K562 (cell line): ENCODE results near the gene DNASE1L2.

Experiments used
- CBFB ChIP-seq: sonication (generic); formaldehyde crosslinking; IDR thresholded peaks from 2 replicates; pipeline ENCODE4 v1.4.0; 2020; ENCODE audit warnings: mild to moderate bottlenecking, missing genetic modification reagents
- GATA2 ChIP-seq: sonication (generic); formaldehyde crosslinking; IDR thresholded peaks from 2 replicates; pipeline ENCODE4 v1.4.0; 2020; ENCODE audit warnings: mild to moderate bottlenecking, missing genetic modification reagents
- JUND ChIP-seq, 2 experiments: IDR thresholded peaks; 2 replicates in 1 of 2; 3 replicates in 1 of 2; pipeline ENCODE4 v1.6.1; 2011; ENCODE audit warnings: borderline replicate concordance in 2 of 2, low read depth in 2 of 2, low read length in 2 of 2, improper control_type of control experiment in 1 of 2, missing biosample characterization in 1 of 2, missing genetic modification characterization in 1 of 2, missing genetic modification reagents in 1 of 2
- MEF2A ChIP-seq: IDR thresholded peaks from 2 replicates; pipeline ENCODE4 v1.6.1; 2011; ENCODE audit warnings: low read depth, mild to moderate bottlenecking, low read length, moderate library complexity; ENCODE audit not compliant: control insufficient read depth
- MXI1 ChIP-seq: IDR thresholded peaks from 2 replicates; pipeline ENCODE4 v1.6.1; 2011; ENCODE audit warnings: low read depth, mild to moderate bottlenecking, improper control_type of control experiment, low read length
- NFRKB ChIP-seq: fragments of 450-650 bp; IDR thresholded peaks from 2 replicates; pipeline ENCODE4 v1.6.1; 2016; ENCODE audit warnings: low read depth
- POLR2A ChIP-seq: fragments of 450-650 bp; conservative IDR thresholded peaks from 2 replicates; pipeline ENCODE4 v1.6.1; 2016
- RNF2 ChIP-seq: sonication (generic); IDR thresholded peaks from 2 replicates; pipeline ENCODE4 v1.6.1; 2016
- THRAP3 ChIP-seq: fragments of 450-650 bp; IDR thresholded peaks from 2 replicates; pipeline ENCODE4 v1.6.1; 2016; ENCODE audit warnings: mild to moderate bottlenecking, inconsistent platforms, borderline replicate concordance
- ZFX ChIP-seq: sonication (generic); formaldehyde crosslinking; IDR thresholded peaks from 2 replicates; pipeline ENCODE4 v1.8.0; 2022; ENCODE audit warnings: mild to moderate bottlenecking, missing genetic modification reagents, moderate library complexity
- TF ChIP-seq, protein P1 (sequence below): conservative IDR thresholded peaks from 2 replicates; pipeline ENCODE4 v1.6.1; 2011; ENCODE audit warnings: low read depth, mild to moderate bottlenecking, low read length; ENCODE audit not compliant: control insufficient read depth
- TF ChIP-seq, protein P2 (sequence below): sonication (generic); formaldehyde crosslinking; IDR thresholded peaks from 2 replicates; pipeline ENCODE4 v1.8.0; 2023; ENCODE audit warnings: missing genetic modification reagents, mild to moderate bottlenecking, borderline replicate concordance
- TF ChIP-seq, protein P3 (sequence below): IDR thresholded peaks from 3 replicates; pipeline ENCODE4 v1.6.1; 2011; ENCODE audit warnings: borderline replicate concordance, mild to moderate bottlenecking, moderate library complexity; ENCODE audit not compliant: insufficient read length; ENCODE audit errors: extremely low read depth
- TF ChIP-seq, protein P4 (sequence below), 3 experiments: IDR thresholded peaks in 2 of 3; conservative IDR thresholded peaks in 1 of 3; 2 replicates each; pipeline ENCODE4 v1.5.1; 2011 to 2012; ENCODE audit warnings: low read length in 3 of 3, mild to moderate bottlenecking in 3 of 3, control low read depth in 2 of 3, improper control_type of control experiment in 1 of 3, inconsistent platforms in 1 of 3, low read depth in 1 of 3, mixed read lengths in 1 of 3, moderate library complexity in 1 of 3; ENCODE audit not compliant: insufficient read depth in 2 of 3

DNA sequence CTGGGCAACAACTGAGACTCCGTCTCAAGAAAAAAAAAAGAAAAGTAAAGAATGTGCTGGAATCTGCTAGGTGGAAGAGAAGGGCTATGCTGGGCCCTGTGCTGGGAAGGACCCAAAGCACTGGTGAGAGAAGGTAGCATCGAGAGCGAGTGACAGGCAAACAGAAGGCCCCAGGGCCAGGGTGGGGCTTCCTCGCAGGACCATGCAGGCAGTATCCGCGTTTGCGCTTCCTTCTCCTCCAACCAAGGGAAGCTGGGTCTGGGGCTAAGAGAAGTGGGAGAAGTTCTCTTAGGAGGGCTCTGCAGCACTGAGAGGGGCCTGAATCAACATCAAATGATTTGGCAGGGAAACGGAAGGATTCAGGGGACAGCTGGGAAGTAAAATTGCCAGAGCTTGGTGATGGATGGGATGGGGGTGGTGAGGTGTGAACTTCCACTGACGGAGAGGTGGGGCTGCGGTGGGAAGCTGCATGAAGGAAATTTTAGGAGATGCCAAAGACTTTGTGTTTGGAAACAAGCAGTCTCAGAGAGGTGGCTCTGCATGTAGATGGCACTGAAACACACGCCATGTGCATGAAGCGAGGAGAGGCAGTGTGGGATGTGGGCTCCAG is 20.4 kb downstream of the DNASE1L2 start:
- TF ChIP-seq, protein P1, sequence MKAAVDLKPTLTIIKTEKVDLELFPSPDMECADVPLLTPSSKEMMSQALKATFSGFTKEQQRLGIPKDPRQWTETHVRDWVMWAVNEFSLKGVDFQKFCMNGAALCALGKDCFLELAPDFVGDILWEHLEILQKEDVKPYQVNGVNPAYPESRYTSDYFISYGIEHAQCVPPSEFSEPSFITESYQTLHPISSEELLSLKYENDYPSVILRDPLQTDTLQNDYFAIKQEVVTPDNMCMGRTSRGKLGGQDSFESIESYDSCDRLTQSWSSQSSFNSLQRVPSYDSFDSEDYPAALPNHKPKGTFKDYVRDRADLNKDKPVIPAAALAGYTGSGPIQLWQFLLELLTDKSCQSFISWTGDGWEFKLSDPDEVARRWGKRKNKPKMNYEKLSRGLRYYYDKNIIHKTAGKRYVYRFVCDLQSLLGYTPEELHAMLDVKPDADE, result no peak
- TF ChIP-seq MXI1, result no peak
- TF ChIP-seq CBFB (CRISPR knock-in tag), result no peak
- TF ChIP-seq ZFX, result no peak
- TF ChIP-seq, protein P2, sequence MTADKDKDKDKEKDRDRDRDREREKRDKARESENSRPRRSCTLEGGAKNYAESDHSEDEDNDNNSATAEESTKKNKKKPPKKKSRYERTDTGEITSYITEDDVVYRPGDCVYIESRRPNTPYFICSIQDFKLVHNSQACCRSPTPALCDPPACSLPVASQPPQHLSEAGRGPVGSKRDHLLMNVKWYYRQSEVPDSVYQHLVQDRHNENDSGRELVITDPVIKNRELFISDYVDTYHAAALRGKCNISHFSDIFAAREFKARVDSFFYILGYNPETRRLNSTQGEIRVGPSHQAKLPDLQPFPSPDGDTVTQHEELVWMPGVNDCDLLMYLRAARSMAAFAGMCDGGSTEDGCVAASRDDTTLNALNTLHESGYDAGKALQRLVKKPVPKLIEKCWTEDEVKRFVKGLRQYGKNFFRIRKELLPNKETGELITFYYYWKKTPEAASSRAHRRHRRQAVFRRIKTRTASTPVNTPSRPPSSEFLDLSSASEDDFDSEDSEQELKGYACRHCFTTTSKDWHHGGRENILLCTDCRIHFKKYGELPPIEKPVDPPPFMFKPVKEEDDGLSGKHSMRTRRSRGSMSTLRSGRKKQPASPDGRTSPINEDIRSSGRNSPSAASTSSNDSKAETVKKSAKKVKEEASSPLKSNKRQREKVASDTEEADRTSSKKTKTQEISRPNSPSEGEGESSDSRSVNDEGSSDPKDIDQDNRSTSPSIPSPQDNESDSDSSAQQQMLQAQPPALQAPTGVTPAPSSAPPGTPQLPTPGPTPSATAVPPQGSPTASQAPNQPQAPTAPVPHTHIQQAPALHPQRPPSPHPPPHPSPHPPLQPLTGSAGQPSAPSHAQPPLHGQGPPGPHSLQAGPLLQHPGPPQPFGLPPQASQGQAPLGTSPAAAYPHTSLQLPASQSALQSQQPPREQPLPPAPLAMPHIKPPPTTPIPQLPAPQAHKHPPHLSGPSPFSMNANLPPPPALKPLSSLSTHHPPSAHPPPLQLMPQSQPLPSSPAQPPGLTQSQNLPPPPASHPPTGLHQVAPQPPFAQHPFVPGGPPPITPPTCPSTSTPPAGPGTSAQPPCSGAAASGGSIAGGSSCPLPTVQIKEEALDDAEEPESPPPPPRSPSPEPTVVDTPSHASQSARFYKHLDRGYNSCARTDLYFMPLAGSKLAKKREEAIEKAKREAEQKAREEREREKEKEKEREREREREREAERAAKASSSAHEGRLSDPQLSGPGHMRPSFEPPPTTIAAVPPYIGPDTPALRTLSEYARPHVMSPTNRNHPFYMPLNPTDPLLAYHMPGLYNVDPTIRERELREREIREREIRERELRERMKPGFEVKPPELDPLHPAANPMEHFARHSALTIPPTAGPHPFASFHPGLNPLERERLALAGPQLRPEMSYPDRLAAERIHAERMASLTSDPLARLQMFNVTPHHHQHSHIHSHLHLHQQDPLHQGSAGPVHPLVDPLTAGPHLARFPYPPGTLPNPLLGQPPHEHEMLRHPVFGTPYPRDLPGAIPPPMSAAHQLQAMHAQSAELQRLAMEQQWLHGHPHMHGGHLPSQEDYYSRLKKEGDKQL, result no peak
- TF ChIP-seq, protein P3, sequence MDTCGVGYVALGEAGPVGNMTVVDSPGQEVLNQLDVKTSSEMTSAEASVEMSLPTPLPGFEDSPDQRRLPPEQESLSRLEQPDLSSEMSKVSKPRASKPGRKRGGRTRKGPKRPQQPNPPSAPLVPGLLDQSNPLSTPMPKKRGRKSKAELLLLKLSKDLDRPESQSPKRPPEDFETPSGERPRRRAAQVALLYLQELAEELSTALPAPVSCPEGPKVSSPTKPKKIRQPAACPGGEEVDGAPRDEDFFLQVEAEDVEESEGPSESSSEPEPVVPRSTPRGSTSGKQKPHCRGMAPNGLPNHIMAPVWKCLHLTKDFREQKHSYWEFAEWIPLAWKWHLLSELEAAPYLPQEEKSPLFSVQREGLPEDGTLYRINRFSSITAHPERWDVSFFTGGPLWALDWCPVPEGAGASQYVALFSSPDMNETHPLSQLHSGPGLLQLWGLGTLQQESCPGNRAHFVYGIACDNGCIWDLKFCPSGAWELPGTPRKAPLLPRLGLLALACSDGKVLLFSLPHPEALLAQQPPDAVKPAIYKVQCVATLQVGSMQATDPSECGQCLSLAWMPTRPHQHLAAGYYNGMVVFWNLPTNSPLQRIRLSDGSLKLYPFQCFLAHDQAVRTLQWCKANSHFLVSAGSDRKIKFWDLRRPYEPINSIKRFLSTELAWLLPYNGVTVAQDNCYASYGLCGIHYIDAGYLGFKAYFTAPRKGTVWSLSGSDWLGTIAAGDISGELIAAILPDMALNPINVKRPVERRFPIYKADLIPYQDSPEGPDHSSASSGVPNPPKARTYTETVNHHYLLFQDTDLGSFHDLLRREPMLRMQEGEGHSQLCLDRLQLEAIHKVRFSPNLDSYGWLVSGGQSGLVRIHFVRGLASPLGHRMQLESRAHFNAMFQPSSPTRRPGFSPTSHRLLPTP, result no peak
- no peak for TF ChIP-seq GATA2 (CRISPR knock-in tag)
- no peak for TF ChIP-seq JUND (IDR thresholded peaks at IDR 0.05; ENCODE audit: borderline replicate concordance, low read depth, low read length)
- TF ChIP-seq JUND (tag; IDR thresholded peaks at IDR 0.05; ENCODE audit: borderline replicate concordance, low read depth, low read length), result no peak
- no peak for TF ChIP-seq POLR2A
- no peak for TF ChIP-seq NFRKB
- TF ChIP-seq THRAP3, result no peak
- TF ChIP-seq, protein P4, sequence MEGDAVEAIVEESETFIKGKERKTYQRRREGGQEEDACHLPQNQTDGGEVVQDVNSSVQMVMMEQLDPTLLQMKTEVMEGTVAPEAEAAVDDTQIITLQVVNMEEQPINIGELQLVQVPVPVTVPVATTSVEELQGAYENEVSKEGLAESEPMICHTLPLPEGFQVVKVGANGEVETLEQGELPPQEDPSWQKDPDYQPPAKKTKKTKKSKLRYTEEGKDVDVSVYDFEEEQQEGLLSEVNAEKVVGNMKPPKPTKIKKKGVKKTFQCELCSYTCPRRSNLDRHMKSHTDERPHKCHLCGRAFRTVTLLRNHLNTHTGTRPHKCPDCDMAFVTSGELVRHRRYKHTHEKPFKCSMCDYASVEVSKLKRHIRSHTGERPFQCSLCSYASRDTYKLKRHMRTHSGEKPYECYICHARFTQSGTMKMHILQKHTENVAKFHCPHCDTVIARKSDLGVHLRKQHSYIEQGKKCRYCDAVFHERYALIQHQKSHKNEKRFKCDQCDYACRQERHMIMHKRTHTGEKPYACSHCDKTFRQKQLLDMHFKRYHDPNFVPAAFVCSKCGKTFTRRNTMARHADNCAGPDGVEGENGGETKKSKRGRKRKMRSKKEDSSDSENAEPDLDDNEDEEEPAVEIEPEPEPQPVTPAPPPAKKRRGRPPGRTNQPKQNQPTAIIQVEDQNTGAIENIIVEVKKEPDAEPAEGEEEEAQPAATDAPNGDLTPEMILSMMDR (IDR thresholded peaks at IDR 0.05 in 2 of 3, conservative IDR thresholded peaks at IDR 0.05 in 1 of 3; ENCODE audit: insufficient read depth in 2 of 3, low read depth in 1 of 3, low read length in 3 of 3), result no peak
- TF ChIP-seq MEF2A, result no peak
- no peak for TF ChIP-seq RNF2
